Neutrophil (primary cell): ENCODE data around the gene HHAT.

Source experiments
- H3K27ac ChIP-seq: fragments of 200-600 bp; sonication (generic); 2 replicates; pipeline ENCODE4 v1.5.1; 2016; ENCODE audit warnings: mild to moderate bottlenecking, moderate library complexity
- H3K27me3 ChIP-seq: fragments of 200-600 bp; sonication (generic); 2 replicates; pipeline ENCODE4 v1.6.0; 2016; ENCODE audit warnings: mild to moderate bottlenecking
- H3K36me3 ChIP-seq: fragments of 200-600 bp; sonication (generic); 2 replicates; pipeline ENCODE4 v1.5.1; 2017
- H3K4me1 ChIP-seq, 2 experiments: fragments of 200-600 bp in 1 of 2; sonication (generic) in 1 of 2; 1 replicate in 1 of 2; 2 replicates in 1 of 2; pipeline versions ENCODE4 v1.5.1 to v1.6.1; 2013 to 2016; ENCODE audit warnings: low read depth in 1 of 2, low read length in 1 of 2, mild to moderate bottlenecking in 1 of 2, moderate library complexity in 1 of 2; ENCODE audit not compliant: control insufficient read depth in 1 of 2, insufficient read depth in 1 of 2
- H3K4me3 ChIP-seq, 2 experiments: fragments of 200-600 bp in 1 of 2; sonication (generic) in 1 of 2; 1 replicate in 1 of 2; 2 replicates in 1 of 2; pipeline ENCODE4 v1.5.1; 2013 to 2016; ENCODE audit warnings: low read depth in 1 of 2, low read length in 1 of 2, mild to moderate bottlenecking in 1 of 2, moderate library complexity in 1 of 2
- H3K9me3 ChIP-seq: fragments of 200-600 bp; sonication (generic); 2 replicates; pipeline ENCODE4 v1.5.1; 2016
- TF ChIP-seq, protein P1 (sequence below): fragments of 200-600 bp; sonication (generic); IDR thresholded peaks from 2 replicates; pipeline ENCODE4 v1.5.1; 2016; ENCODE audit warnings: antibody characterized with exemption

The HHAT gene

DNA sequence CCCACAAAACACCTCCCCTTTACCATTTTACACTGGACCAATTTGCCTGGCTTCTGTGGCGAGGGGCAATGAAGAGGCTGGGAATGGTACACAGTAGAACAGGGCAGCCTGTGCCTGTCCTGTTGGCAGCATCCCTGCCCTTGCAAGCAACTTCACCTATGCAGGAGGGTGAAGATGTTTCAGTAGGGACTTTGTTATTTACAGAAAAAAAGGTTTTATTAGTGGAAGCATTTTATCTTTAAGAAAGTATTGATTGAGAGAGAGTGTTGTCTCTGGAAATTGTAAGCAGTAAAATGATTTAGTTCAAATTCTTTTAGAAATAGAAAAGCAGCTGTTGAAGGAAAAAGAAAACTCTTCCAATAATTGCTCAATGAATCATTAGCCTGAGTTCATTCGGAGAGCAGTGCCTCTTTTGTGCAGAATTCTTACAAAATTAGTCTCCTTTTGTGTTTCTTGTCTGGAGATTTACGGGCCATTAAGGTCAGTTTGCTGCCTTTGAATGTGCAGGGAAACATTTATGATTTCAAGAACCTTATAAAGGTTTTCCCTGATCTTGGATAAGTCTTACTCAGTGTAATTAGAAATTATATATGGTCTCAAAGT, 49.1 kb downstream of the HHAT start:
- Histone ChIP-seq H3K27ac (no peak overlapping the region), H3K36me3 (no peaks in the 10 kb centered on the region), H3K27me3 (no peaks in the 10 kb centered on the region), H3K4me3 (no peak overlapping the region), H3K4me1 (peaks cover 6 to 15% of the 10 kb centered on the region in 2 experiments), H3K9me3 (no peaks in the 10 kb centered on the region)
- TF ChIP-seq, protein P1, sequence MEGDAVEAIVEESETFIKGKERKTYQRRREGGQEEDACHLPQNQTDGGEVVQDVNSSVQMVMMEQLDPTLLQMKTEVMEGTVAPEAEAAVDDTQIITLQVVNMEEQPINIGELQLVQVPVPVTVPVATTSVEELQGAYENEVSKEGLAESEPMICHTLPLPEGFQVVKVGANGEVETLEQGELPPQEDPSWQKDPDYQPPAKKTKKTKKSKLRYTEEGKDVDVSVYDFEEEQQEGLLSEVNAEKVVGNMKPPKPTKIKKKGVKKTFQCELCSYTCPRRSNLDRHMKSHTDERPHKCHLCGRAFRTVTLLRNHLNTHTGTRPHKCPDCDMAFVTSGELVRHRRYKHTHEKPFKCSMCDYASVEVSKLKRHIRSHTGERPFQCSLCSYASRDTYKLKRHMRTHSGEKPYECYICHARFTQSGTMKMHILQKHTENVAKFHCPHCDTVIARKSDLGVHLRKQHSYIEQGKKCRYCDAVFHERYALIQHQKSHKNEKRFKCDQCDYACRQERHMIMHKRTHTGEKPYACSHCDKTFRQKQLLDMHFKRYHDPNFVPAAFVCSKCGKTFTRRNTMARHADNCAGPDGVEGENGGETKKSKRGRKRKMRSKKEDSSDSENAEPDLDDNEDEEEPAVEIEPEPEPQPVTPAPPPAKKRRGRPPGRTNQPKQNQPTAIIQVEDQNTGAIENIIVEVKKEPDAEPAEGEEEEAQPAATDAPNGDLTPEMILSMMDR = no peak

DNA sequence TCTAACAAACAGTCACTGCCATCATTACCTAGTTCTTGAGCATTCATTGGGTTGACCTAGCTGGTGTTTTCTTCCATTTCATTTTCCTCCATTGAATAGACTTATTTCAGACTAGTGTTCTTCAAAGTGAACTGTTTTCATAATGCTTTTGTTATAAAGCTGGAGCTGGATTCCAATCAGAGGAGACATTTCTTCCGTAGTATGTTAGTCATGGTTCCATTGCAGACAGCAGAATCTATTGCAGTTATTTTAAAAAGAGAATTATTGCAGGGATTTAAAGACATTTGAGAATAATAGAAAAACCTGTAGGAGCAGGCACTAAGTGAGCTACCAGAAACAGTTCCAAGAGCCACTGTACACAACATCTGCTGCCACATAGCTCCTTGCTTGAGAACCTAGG, 50.0 kb downstream of the HHAT start:
- Histone ChIP-seq H3K27me3 (no peaks in the 10 kb centered on the region), H3K27ac (no peak overlapping the region), H3K4me1 (peaks cover 6 to 13% of the 10 kb centered on the region in 2 experiments), H3K36me3 (no peaks in the 10 kb centered on the region), H3K4me3 (no peak overlapping the region), H3K9me3 (no peaks in the 10 kb centered on the region)
- TF ChIP-seq, protein P1 = no peak

DNA sequence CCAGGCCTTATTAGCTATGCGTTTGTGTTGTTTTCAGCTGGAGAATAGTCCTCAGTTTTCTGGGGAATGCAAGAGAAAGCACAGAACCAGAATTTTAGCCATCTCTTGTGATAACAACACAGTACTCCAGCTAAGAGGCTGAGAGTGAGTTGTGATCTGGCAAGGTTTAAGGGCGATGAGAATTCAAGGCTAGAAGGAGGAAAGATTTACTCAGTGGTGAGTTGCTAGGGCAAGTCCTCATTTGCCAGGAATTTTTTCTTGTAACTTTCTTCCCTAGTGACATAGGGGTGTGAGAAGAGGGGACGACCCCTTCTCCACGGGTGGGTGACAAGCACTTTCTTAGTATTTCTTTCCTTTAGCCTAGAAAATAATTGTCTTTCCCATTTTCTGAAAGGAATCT, 53.2 kb downstream of the HHAT start:
- Histone ChIP-seq H3K27ac (no peak overlapping the region), H3K4me1 (no peaks in the 10 kb centered on the region), H3K36me3 (no peaks in the 10 kb centered on the region), H3K4me3 (no peak overlapping the region), H3K27me3 (no peaks in the 10 kb centered on the region), H3K9me3 (no peaks in the 10 kb centered on the region)
- TF ChIP-seq, protein P1 = no peak

DNA sequence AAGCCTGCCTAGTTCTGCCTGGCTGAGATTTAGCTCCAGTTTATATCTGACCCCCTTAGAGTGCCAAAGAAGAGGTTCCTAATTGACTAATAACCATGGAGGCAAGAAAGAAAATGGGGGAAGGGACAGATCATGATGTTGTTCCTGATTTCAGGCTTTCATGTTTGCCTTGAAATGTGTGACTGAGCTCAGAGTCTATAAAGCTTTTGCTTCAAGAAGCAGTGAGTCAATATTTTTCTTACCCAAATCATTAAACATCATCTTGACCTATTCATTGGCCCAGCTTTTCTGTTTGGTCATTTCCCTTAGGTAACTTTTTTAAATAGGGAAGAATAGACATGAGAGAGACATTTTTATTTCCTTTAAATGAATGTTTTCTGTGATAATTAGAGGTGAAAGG, 55.9 kb downstream of the HHAT start:
- Histone ChIP-seq H3K4me1 (no peaks in the 10 kb centered on the region), H3K4me3 (no peak overlapping the region), H3K27ac (no peak overlapping the region), H3K9me3 (no peaks in the 10 kb centered on the region), H3K27me3 (no peaks in the 10 kb centered on the region), H3K36me3 (no peaks in the 10 kb centered on the region)
- TF ChIP-seq, protein P1 = no peak

DNA sequence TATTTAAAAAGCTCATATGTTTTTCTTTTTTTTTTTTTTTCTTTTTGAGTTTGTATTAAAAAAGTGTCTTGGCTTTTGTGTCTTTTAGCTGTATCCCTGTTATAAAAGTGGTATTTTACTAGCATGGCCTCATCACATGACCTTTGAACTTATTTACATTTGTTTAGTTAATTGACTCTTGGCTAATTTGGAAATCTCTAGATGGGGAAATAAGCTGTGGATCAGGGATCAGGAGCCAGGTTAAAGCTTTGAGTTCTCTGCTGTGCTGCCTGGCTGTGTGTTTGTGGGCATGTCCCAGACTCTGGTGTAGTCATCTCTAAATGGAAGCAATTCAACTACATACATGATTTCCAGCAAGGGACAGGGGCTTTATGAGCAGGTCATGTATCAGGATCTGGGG, 56.5 kb downstream of the HHAT start:
- TF ChIP-seq, protein P1 = no peak

More for the DNA sequence above, 56.5 kb downstream of the HHAT start:
- Histone ChIP-seq H3K4me1 (no peaks in the 10 kb centered on the region), H3K36me3 (no peaks in the 10 kb centered on the region), H3K27ac (no peak overlapping the region), H3K27me3 (no peaks in the 10 kb centered on the region), H3K4me3 (no peak overlapping the region), H3K9me3 (no peaks in the 10 kb centered on the region)
